Adrenal gland (tissue), 5 donors: Measurements from ENCODE around the gene COL20A1.

Experiments used
- POLR2A ChIP-seq, 2 donors: fragments of 450-650 bp; IDR thresholded peaks; one replicate each; pipeline ENCODE4 v1.6.1; 2017; ENCODE audit warnings: antibody characterized with exemption in 2 of 2, mild to moderate bottlenecking in 2 of 2, moderate library complexity in 1 of 2
- TF ChIP-seq, protein P1 (sequence below), 6 experiments: fragments of 450-650 bp in 4 of 6; fragments of 200-600 bp in 2 of 6; sonication (generic) in 1 of 6; IDR thresholded peaks; 1 replicate in 5 of 6; 2 replicates in 1 of 6; pipeline versions ENCODE4 v1.5.1 to v1.8.0; 2016 to 2021; ENCODE audit warnings: antibody characterized with exemption in 6 of 6, mild to moderate bottlenecking in 2 of 6, moderate library complexity in 1 of 6
- donor health status: DM: no; HTN: no; CAD: no.

DNA sequence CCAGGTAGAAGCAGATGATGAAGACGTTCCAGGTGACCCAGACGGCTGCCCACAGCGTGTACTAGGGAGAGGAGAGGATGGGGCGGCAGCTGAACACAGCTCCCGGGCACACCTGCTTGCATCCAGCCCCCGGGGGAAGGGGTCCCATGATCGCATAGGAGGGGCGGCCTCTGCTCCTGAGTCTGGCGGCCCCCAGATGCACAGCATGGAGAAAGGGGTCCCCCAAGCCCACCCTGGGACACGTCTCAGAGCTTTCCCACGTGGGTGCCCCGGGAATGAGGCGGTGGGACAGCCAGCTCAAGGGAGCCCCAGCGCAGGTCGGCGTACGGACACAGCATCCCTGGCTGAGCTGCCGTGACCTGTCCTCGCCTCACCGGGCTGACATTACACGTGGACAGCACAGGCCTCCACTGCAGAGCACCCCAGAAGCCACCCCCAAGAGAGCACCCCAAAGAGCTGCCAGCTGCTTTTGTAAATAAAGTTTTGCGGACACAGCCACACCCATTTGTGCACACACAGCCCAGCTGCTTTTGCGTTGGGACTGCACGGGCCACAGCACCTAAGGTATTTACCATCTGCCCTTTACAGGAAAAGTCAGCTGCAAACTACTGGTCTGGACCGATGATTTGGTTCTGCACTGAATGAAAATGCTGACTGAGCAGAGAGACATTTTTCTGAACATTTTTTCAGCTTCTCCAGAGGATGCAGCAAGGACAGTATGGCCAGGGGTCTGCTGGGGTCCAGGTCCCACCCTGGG lies 44.0 kb upstream of the COL20A1 start:
- no peak for TF ChIP-seq POLR2A (IDR thresholded peaks at IDR 0.05)
- TF ChIP-seq, protein P1, sequence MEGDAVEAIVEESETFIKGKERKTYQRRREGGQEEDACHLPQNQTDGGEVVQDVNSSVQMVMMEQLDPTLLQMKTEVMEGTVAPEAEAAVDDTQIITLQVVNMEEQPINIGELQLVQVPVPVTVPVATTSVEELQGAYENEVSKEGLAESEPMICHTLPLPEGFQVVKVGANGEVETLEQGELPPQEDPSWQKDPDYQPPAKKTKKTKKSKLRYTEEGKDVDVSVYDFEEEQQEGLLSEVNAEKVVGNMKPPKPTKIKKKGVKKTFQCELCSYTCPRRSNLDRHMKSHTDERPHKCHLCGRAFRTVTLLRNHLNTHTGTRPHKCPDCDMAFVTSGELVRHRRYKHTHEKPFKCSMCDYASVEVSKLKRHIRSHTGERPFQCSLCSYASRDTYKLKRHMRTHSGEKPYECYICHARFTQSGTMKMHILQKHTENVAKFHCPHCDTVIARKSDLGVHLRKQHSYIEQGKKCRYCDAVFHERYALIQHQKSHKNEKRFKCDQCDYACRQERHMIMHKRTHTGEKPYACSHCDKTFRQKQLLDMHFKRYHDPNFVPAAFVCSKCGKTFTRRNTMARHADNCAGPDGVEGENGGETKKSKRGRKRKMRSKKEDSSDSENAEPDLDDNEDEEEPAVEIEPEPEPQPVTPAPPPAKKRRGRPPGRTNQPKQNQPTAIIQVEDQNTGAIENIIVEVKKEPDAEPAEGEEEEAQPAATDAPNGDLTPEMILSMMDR (IDR thresholded peaks at IDR 0.05), result no peak
